ENCODE results near the gene LRP1-AS.

- no peak for TF ChIP-seq CTCF (IDR thresholded peaks at IDR 0.05)
- TF ChIP-seq POLR2A (IDR thresholded peaks at IDR 0.05) = no peak
These were observed 6.7 kb upstream of the LRP1-AS start for GRCh38 chr12:57154076-57154475.
